ENCODE measurements around the gene ENDOD1. TPM values are rescaled to one million over a fixed set of nuclear protein-coding genes. Genes with fewer than 3 reads are reported as not detected.

Gene ENDOD1
- total RNA-seq, 3 donors from 2014 or later (not counting 1 experiment from before 2014, with no cell fraction given), result 10.1 to 15.5 (median 14.0) TPM

DNA sequence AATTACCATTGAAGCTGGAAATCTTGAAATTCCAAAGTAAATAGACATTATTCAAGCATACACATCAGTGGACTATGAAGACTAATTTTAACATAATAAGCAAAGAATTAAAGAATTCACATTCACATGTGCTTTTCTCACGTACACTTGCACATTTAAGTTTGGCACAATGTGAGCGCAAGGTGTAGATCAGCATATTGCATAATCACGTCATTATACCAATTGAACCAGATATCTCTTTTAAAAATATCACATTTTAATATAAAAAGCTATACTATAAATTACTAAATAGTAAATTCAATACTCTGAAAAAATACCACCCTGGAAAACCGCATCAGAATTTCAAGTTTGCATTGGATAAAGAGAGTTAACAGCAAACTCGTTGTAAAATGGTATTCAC is 80.6 kb downstream of the ENDOD1 start:
- ATAC-seq, result no peak
- no peaks in the 10 kb centered on the region for H3K4me1 ChIP-seq (ENCODE audit: control insufficient read depth, insufficient read depth, low read length)
- whole genome bisulfite sequencing (ENCODE audit: insufficient coverage), result 98% methylated on average over 4 of the region's 5 CpGs
- no peak for DNase-seq
- no peak overlapping the region for H3K27ac ChIP-seq (ENCODE audit: low read length)
- Mint-ChIP-seq H3K9me3 (no peaks in the 10 kb centered on the region), H3K36me3 (no peaks in the 10 kb centered on the region), H3K4me1 (no peaks in the 10 kb centered on the region), H3K27me3 (ENCODE audit: low read depth in 2 of 2) (no peaks in the 10 kb centered on the region), H3K4me3 (no peak overlapping the region), H3K27ac (no peak overlapping the region)
- H3K36me3 ChIP-seq (ENCODE audit: control insufficient read depth, insufficient read depth, low read length), result peaks cover 2% of the 10 kb centered on the region
- H3K27me3 ChIP-seq (ENCODE audit: control insufficient read depth, insufficient read depth, low read length), result no peaks in the 10 kb centered on the region
- TF ChIP-seq, protein P1, sequence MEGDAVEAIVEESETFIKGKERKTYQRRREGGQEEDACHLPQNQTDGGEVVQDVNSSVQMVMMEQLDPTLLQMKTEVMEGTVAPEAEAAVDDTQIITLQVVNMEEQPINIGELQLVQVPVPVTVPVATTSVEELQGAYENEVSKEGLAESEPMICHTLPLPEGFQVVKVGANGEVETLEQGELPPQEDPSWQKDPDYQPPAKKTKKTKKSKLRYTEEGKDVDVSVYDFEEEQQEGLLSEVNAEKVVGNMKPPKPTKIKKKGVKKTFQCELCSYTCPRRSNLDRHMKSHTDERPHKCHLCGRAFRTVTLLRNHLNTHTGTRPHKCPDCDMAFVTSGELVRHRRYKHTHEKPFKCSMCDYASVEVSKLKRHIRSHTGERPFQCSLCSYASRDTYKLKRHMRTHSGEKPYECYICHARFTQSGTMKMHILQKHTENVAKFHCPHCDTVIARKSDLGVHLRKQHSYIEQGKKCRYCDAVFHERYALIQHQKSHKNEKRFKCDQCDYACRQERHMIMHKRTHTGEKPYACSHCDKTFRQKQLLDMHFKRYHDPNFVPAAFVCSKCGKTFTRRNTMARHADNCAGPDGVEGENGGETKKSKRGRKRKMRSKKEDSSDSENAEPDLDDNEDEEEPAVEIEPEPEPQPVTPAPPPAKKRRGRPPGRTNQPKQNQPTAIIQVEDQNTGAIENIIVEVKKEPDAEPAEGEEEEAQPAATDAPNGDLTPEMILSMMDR (IDR thresholded peaks at IDR 0.05), result no peak
- intact Hi-C loops (cut with micrococcal nuclease), result no loop called here
- H3K9me3 ChIP-seq (ENCODE audit: control insufficient read depth, insufficient read depth, low read length), result no peaks in the 10 kb centered on the region
- no peak overlapping the region for H3K4me3 ChIP-seq (ENCODE audit: low read length)

DNA sequence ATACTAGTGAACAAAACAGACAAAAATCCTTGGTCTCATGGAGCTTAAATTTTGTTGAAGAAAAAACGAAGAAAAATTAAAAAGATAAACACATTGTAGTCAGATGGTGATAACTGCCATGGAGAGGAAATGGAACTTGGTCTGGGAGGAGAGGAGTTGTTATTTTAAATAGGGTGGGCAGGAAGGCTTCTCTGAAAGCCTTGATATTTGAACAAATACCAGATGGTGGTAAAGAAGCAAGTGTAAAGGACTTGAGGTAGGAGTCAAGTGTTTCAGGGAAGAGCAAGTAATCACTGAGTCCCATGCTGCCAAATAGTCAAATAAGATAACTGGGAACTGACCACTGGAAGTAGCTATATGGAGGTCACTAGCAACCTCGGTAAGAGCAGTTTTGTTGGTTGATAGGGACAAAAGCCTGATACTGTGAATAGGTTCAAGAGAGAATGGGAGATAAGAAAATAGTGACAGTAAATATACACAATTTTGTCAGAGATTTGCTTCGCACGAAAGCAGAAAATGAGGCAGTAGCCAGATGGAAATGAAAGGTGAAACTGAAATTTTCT is 86.3 kb downstream of the ENDOD1 start:
- Histone ChIP-seq H3K27me3 (ENCODE audit: control insufficient read depth, insufficient read depth, low read length) (no peaks in the 10 kb centered on the region), H3K27ac (ENCODE audit: low read length) (no peak overlapping the region), H3K4me3 (ENCODE audit: low read length) (no peak overlapping the region), H3K9me3 (ENCODE audit: control insufficient read depth, insufficient read depth, low read length) (no peaks in the 10 kb centered on the region), H3K36me3 (ENCODE audit: control insufficient read depth, insufficient read depth, low read length) (peaks cover 19% of the 10 kb centered on the region), H3K4me1 (ENCODE audit: control insufficient read depth, insufficient read depth, low read length) (no peaks in the 10 kb centered on the region)
- Mint-ChIP-seq H3K27ac (no peak overlapping the region), H3K36me3 (no peaks in the 10 kb centered on the region), H3K4me3 (no peak overlapping the region), H3K27me3 (ENCODE audit: low read depth in 2 of 2) (no peaks in the 10 kb centered on the region), H3K4me1 (no peaks in the 10 kb centered on the region), H3K9me3 (no peaks in the 10 kb centered on the region)
- intact Hi-C loops (cut with micrococcal nuclease), result no loop called here
- ATAC-seq (no peak), DNase-seq (no peak)
- 89% methylated on average over 4 of the region's 4 CpGs for WGBS (ENCODE audit: insufficient coverage)
- TF ChIP-seq, protein P1 (IDR thresholded peaks at IDR 0.05), result no peak

Other genes with a start within 250 kb of the ENDOD1 start
- gene CWC15, start 116.3 kb upstream of the ENDOD1 start, total RNA-seq, result 10 to 100 TPM; 76.8 to 90.7 (median 81.3) TPM
- under 1 TPM in 2 of 3 donors, not detected in 1; 0.14 to 0.32 TPM for gene KDM4D, start 116.1 kb upstream of the ENDOD1 start, total RNA-seq
- gene KDM4E, start 64.6 kb upstream of the ENDOD1 start, total RNA-seq, result not detected
- gene KDM4F, start 40.4 kb upstream of the ENDOD1 start, total RNA-seq, result not detected
- gene SRSF8, start 22.9 kb upstream of the ENDOD1 start, total RNA-seq, result 10 to 100 TPM; 40.0 to 51.8 (median 43.0) TPM
- 10 to 100 TPM in 1 of 3 donors, 1 to 10 TPM in 2; 5.5 to 10.2 (median 7.6) TPM for gene SESN3, start 141.4 kb downstream of the ENDOD1 start, total RNA-seq